ENCODE data around the gene TCF4.

TCF4 gene

DNA sequence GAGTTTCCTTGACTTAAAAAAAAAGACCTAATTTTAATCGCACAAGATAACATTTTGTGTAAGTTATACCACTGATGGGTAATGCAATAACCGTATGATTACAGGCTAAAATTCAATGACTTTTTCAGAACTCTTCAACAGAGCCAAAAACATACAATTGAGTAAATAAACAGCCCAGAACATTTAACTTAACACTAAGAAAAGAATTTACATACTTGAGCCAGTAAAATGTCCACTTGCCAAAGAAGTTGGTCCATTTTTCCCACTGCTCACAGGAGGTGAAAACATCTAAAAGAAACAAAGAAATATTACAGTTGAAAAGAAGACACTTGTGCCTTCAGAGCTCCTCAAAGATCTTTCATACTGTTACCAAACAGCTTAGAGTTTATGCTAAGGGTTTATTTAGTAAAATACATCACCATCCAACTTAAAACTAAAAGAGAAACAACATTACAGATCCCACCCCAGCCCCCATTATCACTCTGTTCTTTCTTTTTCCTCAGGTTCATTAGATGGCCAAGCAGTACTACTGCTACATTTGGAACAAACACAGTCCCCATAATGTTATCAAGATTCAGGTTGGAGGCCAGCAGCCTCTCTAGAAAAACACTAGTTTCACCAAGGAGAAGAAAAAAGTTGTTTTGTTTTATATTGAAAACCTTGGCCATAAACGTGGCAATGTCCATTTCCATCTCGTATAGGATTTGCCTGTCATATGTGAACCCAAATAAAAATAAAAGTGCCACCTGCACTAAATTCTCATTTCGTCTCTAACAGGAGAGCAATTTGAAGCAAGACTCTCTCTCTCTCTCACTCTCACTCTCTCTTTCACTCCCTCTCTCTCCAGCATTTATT is 2.7 kb downstream of the TCF4 start:
- no peak for DNase-seq

DNA sequence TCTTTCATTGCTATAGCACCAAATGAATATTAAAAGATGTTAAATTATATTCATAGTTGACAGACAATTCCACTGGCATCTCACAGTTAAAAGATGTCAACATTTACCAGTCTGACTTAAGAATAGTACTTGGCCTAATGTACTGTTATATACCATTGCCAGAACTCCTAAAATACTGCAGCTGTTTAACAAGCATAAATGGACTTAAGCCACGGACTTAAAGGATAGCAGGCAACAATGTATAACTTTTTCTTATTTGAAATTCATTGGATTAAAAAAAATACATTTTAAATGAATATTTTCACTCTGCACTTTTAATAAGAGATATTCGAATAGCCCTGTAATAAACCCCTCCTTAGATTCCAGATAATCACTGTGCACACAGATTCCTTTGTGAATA is 3.8 kb downstream of the TCF4 start:
- DNase-seq: no peak

DNA sequence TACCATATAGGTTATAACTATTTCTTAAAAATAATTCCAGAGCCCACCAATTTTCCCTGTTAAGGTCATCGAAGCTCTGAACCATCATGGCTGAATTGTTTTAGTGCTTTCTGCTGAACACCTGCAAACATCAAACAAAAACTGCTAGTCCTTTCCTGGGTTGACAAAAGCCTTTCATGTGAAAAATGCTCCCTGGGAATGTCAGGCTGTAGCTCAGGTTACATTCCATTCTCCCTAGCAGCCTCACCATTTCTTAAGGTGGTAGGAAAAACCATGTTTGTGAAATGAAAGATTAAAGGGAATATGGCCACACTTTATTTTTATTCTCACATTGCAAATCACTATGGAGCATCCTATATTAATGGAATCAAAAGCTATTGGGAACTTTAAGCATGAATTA is 5.7 kb downstream of the TCF4 start:
- no peak for DNase-seq

DNA sequence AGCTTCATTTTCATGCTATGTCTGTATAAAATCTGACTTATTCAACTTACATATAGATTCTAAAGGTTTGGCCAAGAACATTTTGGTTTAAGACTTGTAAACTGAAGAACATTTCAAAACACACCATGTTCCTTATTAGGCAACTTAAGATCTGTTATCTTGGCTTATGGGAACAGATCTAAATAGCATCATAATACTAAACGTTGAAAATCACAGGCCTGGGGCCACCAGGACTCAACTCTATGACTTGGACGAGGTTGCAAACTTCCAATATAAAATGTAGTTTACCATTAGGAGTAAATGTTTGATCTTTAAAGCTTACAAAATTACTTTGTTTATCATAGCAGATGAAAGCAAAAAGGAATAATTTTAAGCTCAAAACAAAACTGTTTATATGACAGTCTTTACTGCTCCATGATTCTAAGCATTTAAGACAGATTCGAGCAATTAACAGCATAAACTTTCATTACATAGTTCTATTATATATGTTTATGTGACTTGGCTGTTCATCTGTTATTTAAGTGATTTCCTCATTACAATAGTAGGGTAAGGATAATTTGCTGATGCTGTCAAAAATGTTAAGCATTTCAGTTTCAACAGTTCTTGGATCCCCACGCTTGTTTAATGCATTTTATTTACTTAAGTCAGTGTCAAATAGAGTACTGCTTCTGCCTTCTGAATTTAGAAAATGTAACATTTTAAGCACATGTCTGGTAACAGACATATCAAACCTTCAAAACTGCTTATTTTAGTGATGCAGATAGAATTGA is 8.3 kb downstream of the TCF4 start:
- no peak for DNase-seq

DNA sequence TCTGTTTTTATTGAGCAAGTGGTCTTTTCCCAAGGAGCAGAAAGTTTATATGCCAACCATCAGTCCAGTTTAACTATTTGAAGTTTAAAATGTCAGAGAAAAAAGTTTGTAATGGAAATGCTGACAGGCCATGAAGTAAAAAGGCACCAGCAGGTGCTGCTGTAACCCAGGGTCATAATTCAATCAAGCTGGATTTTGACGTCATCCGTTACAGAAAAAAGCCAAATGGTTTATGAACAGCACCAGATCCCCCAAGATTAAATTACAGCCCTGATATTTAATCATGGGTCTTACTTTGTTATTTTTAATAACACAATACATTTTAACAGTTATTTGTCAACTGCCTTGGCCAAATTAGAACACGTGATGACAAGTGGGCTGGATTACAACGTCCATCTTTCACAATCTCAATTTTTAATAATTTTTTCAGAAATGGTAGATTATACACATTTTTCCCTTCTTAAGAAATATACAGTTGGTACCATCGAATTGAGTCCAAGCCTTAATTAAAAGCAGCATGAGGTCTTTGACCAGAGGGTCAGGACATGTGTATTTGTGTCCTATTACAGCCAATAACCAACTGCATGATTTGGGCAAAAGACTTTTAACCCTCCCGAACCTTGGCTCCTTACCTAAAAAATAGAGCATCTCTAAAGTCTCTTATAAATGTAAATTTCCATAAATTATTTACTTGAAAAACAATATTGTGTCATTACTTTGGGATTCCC is 10.0 kb downstream of the TCF4 start:
- DNase-seq: no peak

DNA sequence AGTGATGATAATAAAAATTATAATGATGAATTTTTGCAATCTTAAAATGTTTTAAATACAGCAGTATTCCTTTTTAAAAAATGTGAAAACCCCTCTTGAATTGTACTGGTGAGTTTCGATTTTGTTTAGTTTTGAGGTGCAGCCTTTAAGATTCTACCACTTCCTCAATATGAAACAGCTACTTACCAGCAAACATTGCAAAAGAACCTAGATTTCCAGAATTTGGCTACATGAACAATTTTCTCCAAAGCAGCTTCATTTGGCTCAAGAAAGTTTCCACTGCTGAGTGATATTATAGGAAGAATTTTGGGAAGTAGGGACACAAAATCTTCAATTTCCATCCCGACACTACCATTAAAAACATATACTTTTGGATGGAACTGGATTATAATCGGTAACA is 12.0 kb downstream of the TCF4 start:
- no peak for DNase-seq

DNA sequence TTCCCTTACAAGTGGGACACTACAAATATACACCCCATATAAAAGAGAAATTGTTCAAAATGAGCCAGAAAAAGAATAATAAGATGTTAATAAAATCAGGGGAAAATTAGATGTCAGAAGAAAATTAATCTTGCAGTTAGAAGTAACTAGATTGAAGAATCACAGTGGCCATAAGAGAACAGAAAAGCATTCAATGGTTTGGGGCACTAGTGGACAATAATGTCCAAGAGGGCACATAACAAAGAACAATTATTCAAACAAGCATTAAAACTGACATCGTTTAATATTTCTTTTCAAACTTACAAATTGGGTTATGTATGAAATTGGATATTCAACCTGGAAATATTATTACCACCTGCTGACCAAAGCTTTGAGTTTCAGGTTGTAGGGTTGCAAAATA is 12.9 kb downstream of the TCF4 start:
- no peak for DNase-seq

DNA sequence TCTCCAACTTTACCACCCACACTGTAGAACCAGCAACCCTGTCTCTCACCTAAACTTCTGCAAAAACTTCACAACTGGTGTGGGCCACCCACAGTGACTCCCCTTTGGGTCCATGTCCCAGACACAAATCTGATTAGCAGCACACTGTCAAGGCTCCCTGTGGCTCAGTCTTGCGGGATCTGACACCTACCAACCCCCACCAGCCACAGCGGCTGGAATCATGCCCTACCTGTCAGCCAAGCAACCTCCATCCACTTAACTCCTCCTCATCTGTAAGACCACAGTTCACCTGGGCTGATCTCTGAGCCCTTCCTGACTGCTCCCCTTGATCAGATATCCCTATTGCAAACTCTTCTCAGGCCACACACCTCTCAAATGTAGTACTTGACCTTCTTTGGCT is 14.6 kb downstream of the TCF4 start:
- DNase-seq: no peak

DNA sequence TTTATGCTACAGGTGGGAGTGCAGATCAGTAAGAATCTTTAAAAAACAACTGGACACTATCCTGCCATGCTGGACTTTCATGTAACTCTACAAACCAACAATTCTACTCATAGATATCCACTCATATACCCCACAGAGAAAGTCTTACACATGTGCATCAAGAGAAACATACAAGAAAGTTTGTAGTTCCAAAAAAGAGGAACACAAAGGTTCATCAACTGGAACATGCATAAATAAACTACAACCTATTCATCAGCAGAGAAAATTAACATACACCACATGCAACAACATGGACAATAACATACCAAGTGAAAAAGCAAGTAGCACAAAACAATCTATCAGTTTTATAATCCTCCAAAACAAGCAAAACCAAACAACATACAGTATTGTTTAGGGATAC is 17.0 kb downstream of the TCF4 start:
- no peak for DNase-seq

DNA sequence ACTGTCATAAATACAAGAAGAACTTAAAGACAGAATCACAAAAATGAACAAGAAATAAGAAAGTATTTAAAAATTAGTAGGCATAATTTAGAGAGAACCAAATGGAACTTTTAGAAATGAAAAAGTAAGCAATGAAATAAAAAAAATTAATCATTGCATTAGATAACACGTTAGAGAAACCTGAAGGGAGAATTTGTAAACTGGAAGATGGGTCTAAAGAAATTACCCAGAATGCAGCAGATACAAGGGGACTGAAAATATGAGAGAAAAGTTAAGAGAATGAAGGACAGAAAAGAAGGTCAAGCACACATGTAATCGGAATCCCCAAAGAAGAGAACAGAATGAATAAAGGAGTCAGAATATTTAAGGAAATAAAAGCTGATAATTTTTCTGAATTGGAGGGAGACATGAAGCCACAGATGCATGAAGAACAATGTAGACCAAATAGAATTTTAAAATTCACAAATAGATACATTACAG is 21.5 kb downstream of the TCF4 start:
- no peak for DNase-seq

DNA sequence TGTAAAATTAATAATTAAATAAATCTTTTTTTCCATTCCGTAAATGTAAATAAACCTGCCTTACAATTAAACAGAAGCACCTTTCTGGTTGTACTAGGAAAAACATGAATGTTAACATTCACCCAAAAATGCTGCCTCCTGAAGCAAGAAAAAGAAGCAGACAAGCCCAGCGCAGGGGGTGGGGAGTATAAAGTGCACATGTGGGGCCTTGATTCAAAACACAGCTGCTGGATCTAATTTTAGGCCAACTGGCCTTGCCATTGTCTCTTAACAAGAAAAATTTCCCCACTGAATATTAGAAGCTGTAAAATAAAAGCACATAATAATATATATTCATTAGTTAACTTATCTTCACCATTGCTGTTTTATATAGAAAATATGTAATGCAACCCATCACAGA is 28.3 kb downstream of the TCF4 start:
- no peak for DNase-seq

DNA sequence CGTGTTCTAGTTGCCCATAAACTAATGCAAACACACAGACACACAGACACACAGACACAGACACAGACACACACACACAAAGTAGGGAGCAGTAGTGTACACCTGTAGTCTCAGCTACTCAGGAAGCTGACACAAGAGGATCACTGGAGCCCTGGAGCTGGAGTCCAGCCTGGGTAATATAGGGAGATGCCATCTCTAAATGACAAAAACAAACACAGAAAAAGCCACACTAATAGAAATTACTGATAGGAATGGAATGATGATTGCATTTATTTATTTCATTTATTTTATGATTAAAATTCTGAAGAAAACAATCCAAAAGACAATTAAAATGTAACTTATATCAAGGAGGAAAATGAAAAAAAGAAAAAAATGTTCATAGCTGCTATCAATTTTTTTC is 30.8 kb downstream of the TCF4 start:
- no peak for DNase-seq

DNA sequence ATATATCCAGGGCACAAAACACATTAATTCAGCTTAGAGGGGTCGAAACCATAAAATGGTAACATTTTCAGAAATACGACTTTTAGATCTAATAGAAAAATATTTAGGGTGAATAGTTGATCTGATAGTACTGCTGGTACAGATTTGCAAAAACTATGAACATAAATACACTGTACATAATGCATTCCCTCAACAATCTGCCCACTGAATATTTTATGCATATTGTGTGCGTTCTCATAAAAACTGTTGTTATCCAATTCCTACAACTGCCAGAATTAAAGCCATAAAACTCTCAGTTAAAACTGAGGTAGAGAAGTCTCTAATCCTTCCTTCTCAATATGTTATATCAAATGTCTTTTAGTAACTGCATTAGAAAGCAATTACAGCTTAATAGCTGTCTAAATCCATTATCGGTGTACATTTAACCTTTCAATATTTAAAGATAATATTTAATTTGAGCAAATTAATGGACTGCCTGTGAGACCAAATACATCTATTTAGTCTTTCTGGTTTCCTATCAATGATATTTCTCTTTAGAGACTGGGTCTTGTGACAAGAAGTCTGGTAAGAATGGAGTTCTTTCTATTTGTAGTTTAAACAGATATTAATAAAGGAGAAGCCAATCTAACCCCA is 32.5 kb downstream of the TCF4 start:
- no peak for DNase-seq

DNA sequence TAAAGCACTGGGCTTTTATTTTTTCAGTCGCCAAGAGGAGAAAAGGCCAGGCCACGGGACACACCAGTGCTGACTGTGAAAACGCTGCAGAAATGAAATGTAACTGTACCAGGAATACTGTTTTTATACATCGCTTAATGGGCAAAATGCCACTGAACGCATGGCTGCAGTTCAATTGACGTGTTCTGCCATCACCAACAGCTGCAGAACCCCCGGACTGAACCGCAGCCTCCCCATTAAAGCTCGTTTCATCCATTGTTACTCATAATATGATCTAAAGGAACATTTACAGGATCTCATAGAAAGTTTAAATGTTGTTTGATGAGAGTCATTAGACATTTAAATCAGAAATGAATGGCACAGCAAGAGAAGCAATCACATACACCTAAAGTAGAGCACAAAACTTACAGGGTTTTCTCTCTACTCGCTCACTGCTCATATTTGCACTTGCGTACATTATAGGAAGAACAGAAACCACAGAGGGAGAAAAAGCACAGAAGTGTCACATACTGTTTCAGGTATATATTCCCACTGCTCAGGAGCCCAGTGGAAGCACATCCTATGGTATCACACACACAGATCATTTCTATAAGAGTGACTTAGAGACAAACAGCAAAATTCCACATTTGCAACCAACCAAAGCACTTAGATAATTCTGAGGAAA is 35.3 kb downstream of the TCF4 start:
- peak; percentile 38 for DNase-seq

DNA sequence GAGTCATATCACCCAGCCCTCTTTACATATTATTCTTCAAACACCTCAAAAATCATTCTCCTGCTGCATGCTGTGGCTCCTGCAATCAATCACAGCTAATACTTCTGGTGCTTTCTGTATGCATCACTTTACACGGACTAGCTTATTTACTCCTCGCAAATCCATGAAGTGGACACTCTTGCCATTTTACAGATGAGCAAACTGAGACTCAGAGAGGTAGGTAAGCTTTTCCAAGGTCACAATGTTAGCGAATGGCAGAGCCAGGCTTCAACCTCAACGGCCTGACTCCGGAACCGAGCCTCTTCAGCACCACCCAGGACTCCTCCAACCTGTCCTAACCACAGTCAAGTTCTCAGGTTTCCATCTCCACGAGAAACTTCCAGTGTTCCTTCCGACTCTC is 36.8 kb downstream of the TCF4 start:
- DNase-seq: no peak

DNA sequence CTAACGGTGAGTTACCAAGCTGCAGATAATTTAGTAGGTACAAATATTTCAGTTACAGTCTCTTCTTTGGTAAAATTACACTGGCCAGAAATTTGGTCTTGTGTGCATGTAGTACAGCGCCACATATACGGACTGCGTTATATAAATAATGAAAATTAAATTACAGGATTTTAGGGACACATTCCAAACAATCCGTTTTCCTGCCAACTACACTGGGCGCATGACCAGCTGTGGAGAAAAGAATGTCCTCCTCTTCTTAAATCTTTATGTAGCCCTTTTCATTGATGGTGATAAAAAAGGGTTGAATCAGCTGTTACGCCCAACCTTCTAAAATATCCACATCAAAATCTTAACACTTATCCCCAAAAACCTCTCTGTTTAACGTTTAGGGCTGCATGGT is 37.5 kb downstream of the TCF4 start:
- no peak for DNase-seq

DNA sequence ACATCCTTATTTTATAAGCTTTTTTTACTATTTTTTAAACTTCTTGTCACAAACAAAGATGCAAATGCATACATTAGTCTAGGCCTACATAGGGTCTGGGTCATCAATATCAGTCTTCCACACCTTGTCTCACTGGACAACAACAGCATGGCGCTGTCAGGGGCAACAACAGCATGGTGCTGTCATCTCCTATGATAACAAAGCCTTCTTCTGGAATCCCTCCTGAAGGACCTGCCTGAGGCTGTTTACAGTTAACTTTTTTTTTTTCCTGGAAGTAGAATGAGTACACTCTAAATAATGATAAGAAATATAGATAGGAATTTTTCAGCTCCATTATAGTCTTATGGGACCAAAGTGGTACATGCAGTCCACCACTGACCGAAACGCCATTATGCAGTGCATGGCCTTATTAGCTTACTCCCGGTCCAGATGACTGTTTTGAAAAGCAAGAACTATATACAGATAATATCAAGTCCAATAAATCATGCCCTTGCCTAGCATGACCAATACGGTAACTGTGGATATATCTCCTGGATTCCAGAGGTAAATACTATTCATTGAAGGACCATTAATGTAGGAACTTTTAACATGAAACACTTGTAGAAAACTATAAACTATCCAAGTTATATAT is 38.4 kb downstream of the TCF4 start:
- no peak for DNase-seq

DNA sequence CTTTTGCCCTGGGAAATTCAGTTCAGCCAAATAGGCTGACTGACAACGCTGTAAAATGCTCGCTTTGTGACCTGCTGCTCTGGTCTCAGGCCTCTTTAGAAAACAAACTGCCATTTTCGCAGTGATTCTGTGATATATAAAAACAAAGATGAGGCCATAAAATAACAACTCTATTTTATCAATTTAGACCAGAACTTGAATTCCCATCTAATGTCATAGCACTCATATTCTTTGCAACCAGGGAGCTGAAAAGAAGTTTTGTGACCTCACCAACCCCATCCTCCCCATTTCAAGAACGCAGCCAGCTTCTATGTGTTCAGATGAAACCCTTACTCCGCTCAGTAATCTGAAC is 40.3 kb downstream of the TCF4 start:
- no peak for DNase-seq

DNA sequence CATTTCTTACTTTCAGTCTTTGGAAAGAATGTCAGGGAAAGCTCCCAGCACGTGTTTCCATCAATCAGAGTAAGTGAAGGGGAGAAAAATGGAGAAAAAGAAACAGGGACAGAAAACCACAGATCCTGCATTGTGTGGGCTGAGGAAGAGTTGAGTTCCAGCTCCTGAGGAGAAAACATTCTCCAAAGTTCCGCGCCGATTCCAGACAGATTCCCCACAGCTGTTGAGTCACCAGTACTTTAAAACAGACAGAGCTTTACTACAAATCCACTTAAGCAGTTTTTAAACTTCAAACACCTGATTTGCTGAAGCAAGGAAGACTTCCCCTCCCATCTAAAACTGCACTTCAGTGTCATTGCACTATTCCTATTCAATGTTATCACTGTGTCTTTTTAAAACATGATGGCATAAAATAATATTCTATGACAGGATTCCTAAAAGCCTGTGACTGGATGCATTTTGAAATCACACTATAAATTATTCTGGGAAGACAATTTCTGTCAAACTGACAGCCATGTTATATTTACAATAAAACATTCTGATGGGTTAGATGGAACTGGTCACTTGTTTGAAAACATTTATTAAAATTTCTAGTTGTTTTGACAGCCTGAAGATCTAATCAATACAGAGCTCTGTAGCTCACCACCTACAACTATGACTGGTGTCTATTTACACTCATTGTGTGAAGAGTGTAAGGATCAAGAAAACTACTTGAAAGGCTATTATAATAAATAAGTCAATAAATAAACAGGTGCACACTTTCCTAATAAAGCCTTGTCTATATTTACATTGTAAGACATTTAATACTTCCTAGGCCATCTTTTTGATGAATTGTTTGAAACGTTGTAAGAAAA is 40.9 kb downstream of the TCF4 start:
- no peak for DNase-seq

DNA sequence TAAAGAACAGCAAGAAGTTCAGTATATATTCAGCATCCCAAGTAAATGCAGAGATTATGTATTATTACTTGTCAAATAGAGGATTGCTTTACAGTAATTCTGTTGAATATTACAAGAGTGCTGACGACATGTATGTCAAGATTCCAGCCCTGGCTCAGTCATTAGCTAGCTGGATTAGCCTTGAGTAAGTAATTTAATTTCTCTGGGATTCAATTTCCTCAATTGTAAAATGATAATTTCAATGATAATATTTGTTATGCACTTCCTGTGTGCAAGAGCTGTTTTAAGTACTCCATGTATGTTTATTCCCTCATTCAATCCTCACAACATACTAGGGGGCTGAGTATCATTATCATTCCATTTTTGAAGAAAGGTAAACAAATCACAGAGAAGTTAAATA is 44.0 kb downstream of the TCF4 start:
- no peak for DNase-seq

DNA sequence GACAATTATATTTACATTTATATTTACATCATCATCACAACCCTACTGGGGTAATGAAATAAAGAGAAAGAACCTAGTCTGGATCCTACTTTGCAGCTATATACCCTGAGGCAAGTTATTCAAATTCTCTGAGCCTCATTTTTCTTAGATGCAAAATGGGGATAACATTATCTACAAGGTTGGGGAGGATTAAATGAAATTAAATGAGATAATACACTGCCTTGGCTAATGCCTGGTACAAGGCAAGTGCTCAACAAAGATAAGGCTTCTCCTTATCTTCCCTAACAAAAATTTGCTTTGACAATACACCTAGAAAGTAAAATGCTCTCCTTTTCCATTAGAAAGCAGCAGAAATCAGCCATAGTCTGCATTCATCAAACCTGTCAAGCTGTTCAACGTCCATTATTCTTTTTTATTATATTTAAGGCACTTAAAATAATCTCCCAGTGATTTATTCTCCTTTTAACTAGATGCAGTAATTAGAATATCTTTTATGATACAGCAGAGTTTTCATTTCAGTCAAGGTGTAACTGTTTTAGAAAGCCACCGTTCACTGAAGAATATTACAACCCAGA is 44.8 kb downstream of the TCF4 start:
- no peak for DNase-seq

All from NCI-H1092 (cell line).